Measurements from ENCODE around the gene EPHB1. TPM values are rescaled to one million over a fixed set of nuclear protein-coding genes. Genes with fewer than 3 reads are reported as not detected.

Gene EPHB1
- total and polyA plus RNA-seq, 2 experiments from 2014 or later, result 0.43 to 0.81 TPM

DNA sequence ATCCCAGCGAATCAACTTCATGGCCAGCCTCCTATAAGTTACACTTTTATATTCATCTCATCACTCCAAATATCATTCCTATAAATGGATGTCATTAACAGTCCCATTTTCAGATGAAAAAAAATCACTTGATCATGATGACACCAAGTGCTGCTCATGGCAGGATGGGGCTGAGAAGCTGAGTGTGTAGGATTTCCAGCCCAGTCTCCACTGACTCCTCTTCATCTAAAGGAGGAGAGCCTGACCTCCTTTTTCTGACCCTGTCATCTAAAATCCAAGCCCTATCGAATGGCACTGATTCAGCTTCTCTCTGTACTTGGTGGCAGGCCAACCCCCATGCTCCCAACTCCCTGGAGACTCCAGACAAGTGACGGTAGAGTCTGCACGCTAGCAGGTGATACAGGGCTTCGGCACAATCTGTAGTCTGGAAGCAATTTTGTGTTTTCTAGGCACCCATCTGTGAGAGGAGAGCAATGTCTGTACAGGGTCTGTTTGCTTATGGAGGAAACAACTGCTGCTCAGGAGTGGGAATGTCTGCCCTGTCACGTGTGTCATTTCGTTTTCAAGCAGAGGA, 103.2 kb downstream of the EPHB1 start:
- in situ Hi-C loops (cut with MboI), result no loop called here
- H3K4me1 ChIP-seq (ENCODE audit: insufficient read depth), result no peaks in the 10 kb centered on the region
- no peaks in the 10 kb centered on the region for H3K9me3 ChIP-seq (ENCODE audit: low read depth)
- DNase-seq, result no peak
- WGBS, 2 experiments (ENCODE audit: low coverage in 1 of 2, low lambda C conversion rate in 2 of 2, missing lambda C conversion rate in 2 of 2), result 50 to 58% methylated on average over 7 of the region's 7 CpGs
- H3K4me2 ChIP-seq (ENCODE audit: unreplicated experiment), result no peak overlapping the region
- H3K79me2 ChIP-seq (ENCODE audit: insufficient read depth), result no peaks in the 10 kb centered on the region
- no peak overlapping the region for H3K27ac ChIP-seq
- TF ChIP-seq EZH2phosphoT487 (IDR thresholded peaks at IDR 0.05; ENCODE audit: insufficient read depth, low read depth), result no peak
- no peak for TF ChIP-seq EZH2 (IDR thresholded peaks at IDR 0.05; ENCODE audit: insufficient read depth, poor library complexity, severe bottlenecking)
- H3K9ac ChIP-seq, result no peak overlapping the region
- no peaks in the 10 kb centered on the region for H3K36me3 ChIP-seq (ENCODE audit: low read depth)
- H3F3A ChIP-seq (ENCODE audit: insufficient read depth), result no peaks in the 10 kb centered on the region
- no peak overlapping the region for H3K4me3 ChIP-seq
- H2AFZ ChIP-seq, result no peak overlapping the region
- H3K9me2 ChIP-seq (ENCODE audit: insufficient read depth), result no peaks in the 10 kb centered on the region
- no peaks in the 10 kb centered on the region for H4K20me1 ChIP-seq (ENCODE audit: insufficient read depth)
- no peaks in the 10 kb centered on the region for H3K27me3 ChIP-seq (replicated peaks; ENCODE audit: insufficient read depth)

DNA sequence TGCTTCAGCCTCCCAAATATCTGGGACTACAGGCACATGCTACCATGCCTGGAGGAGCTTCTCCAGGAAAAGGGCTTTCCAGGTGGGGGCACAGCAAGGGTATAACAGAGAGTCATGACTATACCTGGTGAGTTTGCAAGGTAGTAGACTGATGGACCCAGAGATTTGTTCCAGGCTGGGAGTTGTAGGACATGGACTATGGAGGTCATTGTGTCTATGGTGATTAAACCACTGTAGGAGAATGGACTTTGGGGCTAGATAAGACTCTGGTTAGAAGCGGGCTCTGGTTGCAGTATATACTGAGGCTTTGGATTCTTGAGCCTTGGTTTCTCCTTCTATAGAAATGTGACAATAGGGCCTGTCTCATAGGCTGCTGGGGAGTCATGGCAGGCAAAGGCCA, 104.7 kb downstream of the EPHB1 start:
- H3K27ac ChIP-seq, result no peak overlapping the region
- no peaks in the 10 kb centered on the region for H3K27me3 ChIP-seq (replicated peaks; ENCODE audit: insufficient read depth)
- no peaks in the 10 kb centered on the region for H3K9me2 ChIP-seq (ENCODE audit: insufficient read depth)
- no peaks in the 10 kb centered on the region for H3K4me1 ChIP-seq (ENCODE audit: insufficient read depth)
- H3K4me2 ChIP-seq (ENCODE audit: unreplicated experiment), result no peak overlapping the region
- H3K4me3 ChIP-seq, result no peak overlapping the region
- H3K9me3 ChIP-seq (ENCODE audit: low read depth), result no peaks in the 10 kb centered on the region
- 89 to 100% methylated on average over 1 of the region's 1 CpG for WGBS, 2 experiments (ENCODE audit: low coverage in 1 of 2, low lambda C conversion rate in 2 of 2, missing lambda C conversion rate in 2 of 2)
- TF ChIP-seq EZH2phosphoT487 (IDR thresholded peaks at IDR 0.05; ENCODE audit: insufficient read depth, low read depth) (no peak), EZH2 (IDR thresholded peaks at IDR 0.05; ENCODE audit: insufficient read depth, poor library complexity, severe bottlenecking) (no peak)
- no peaks in the 10 kb centered on the region for H3K79me2 ChIP-seq (ENCODE audit: insufficient read depth)
- H3F3A ChIP-seq (ENCODE audit: insufficient read depth), result no peaks in the 10 kb centered on the region
- H2AFZ ChIP-seq, result no peak overlapping the region
- in situ Hi-C loops (cut with MboI), result no loop called here
- DNase-seq, result no peak
- H3K36me3 ChIP-seq (ENCODE audit: low read depth), result no peaks in the 10 kb centered on the region
- no peak overlapping the region for H3K9ac ChIP-seq
- no peaks in the 10 kb centered on the region for H4K20me1 ChIP-seq (ENCODE audit: insufficient read depth)

DNA sequence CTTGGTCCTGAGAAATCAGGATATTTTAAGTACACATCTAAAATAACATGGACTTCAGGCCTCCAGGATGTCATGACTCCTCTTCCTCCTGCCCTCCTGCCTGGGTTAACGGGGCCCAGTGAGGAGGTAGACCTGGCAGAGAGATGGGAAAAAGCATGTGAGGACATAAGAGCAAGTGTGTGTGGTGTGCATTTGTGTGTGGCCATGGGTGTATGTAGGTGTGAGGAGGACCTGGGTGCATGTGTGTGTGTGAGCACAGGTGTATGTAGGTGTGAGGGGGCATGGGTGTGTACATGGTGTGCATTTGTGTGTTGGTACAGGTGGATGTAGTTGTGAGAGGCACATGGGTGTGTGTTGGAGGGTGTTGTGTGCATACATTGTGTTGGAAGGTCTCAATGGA, 105.4 kb downstream of the EPHB1 start:
- no peaks in the 10 kb centered on the region for H3K9me2 ChIP-seq (ENCODE audit: insufficient read depth)
- no peaks in the 10 kb centered on the region for H3K79me2 ChIP-seq (ENCODE audit: insufficient read depth)
- no peak overlapping the region for H3K4me3 ChIP-seq
- no peak overlapping the region for H3K4me2 ChIP-seq (ENCODE audit: unreplicated experiment)
- TF ChIP-seq EZH2 (IDR thresholded peaks at IDR 0.05; ENCODE audit: insufficient read depth, poor library complexity, severe bottlenecking) (no peak), EZH2phosphoT487 (IDR thresholded peaks at IDR 0.05; ENCODE audit: insufficient read depth, low read depth) (no peak)
- H3K9ac ChIP-seq, result no peak overlapping the region
- H3F3A ChIP-seq (ENCODE audit: insufficient read depth), result no peaks in the 10 kb centered on the region
- H4K20me1 ChIP-seq (ENCODE audit: insufficient read depth), result no peaks in the 10 kb centered on the region
- H2AFZ ChIP-seq, result no peak overlapping the region
- no peak for DNase-seq
- H3K4me1 ChIP-seq (ENCODE audit: insufficient read depth), result no peaks in the 10 kb centered on the region
- no peaks in the 10 kb centered on the region for H3K9me3 ChIP-seq (ENCODE audit: low read depth)
- no peaks in the 10 kb centered on the region for H3K36me3 ChIP-seq (ENCODE audit: low read depth)
- WGBS, 2 experiments (ENCODE audit: low coverage in 1 of 2, low lambda C conversion rate in 2 of 2, missing lambda C conversion rate in 2 of 2), result 57 to 68% methylated on average over 1 of the region's 1 CpG
- no peaks in the 10 kb centered on the region for H3K27me3 ChIP-seq (replicated peaks; ENCODE audit: insufficient read depth)
- in situ Hi-C loops (cut with MboI), result no loop called here
- H3K27ac ChIP-seq, result no peak overlapping the region

DNA sequence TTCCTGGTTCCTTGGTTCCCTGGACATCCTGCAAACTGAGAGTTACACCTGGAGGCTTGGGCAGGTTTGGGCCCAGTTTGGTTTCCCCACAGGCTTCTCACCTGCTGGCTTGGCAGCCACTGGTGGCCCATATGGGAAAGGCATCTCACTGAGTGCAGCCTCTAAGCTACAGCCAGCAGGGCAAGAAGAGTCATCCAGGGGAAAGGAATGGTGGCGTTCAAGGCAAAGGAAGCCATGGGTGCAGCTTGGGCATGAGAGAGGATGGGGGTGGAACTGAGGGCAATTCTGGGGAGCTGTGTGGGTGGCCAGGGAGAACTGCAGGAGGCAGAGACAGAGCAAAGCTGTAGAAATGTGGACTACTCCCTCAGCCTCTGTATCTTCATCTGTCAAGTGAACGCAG, 106.4 kb downstream of the EPHB1 start:
- H3K9ac ChIP-seq, result no peak overlapping the region
- no peak for DNase-seq
- WGBS, 2 experiments (ENCODE audit: low coverage in 1 of 2, low lambda C conversion rate in 2 of 2, missing lambda C conversion rate in 2 of 2), result 91 to 92% methylated on average over 2 of the region's 2 CpGs
- H3K4me2 ChIP-seq (ENCODE audit: unreplicated experiment), result no peak overlapping the region
- no peaks in the 10 kb centered on the region for H3K27me3 ChIP-seq (replicated peaks; ENCODE audit: insufficient read depth)
- H4K20me1 ChIP-seq (ENCODE audit: insufficient read depth), result no peaks in the 10 kb centered on the region
- no peaks in the 10 kb centered on the region for H3K9me2 ChIP-seq (ENCODE audit: insufficient read depth)
- H3K4me3 ChIP-seq, result no peak overlapping the region
- H3K79me2 ChIP-seq (ENCODE audit: insufficient read depth), result no peaks in the 10 kb centered on the region
- TF ChIP-seq EZH2 (IDR thresholded peaks at IDR 0.05; ENCODE audit: insufficient read depth, poor library complexity, severe bottlenecking) (no peak), EZH2phosphoT487 (IDR thresholded peaks at IDR 0.05; ENCODE audit: insufficient read depth, low read depth) (no peak)
- in situ Hi-C loops (cut with MboI), result no loop called here
- no peak overlapping the region for H2AFZ ChIP-seq
- no peak overlapping the region for H3K27ac ChIP-seq
- H3K4me1 ChIP-seq (ENCODE audit: insufficient read depth), result no peaks in the 10 kb centered on the region
- H3K36me3 ChIP-seq (ENCODE audit: low read depth), result no peaks in the 10 kb centered on the region
- no peaks in the 10 kb centered on the region for H3K9me3 ChIP-seq (ENCODE audit: low read depth)
- H3F3A ChIP-seq (ENCODE audit: insufficient read depth), result no peaks in the 10 kb centered on the region

DNA sequence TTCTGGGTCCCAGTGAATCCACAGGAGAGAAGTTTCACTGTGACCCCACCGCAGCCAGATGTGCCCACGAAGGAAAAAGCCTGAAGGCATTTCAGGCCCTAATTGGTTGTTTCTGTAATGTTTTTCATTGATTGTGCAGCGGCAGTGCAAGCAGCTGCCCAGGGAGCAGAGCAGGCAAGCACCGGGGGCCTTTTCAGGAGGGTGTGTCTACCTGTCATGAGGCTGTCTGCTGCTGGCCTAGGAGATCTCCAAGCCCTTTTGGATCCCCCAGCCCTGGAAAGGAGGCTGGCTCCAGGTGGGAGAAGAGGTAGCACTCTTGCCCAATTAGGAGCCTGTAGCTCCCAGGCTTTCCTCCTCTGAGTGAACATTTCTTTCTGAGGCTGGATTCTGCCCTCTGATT, 108.8 kb downstream of the EPHB1 start:
- Histone ChIP-seq H3K36me3 (ENCODE audit: low read depth) (no peaks in the 10 kb centered on the region), H4K20me1 (ENCODE audit: insufficient read depth) (no peaks in the 10 kb centered on the region), H3K79me2 (ENCODE audit: insufficient read depth) (no peaks in the 10 kb centered on the region), H3K4me1 (ENCODE audit: insufficient read depth) (no peaks in the 10 kb centered on the region), H3K4me3 (no peak overlapping the region), H3K9me2 (ENCODE audit: insufficient read depth) (no peaks in the 10 kb centered on the region), H3K27me3 (replicated peaks; ENCODE audit: insufficient read depth) (no peaks in the 10 kb centered on the region), H3K27ac (no peak overlapping the region), H3K4me2 (ENCODE audit: unreplicated experiment) (no peak overlapping the region), H3K9me3 (ENCODE audit: low read depth) (no peaks in the 10 kb centered on the region), H3F3A (ENCODE audit: insufficient read depth) (no peaks in the 10 kb centered on the region), H2AFZ (no peak overlapping the region), H3K9ac (no peak overlapping the region)
- 92% methylated on average over 4 of the region's 4 CpGs for WGBS, 2 experiments (ENCODE audit: low coverage in 1 of 2, low lambda C conversion rate in 2 of 2, missing lambda C conversion rate in 2 of 2)
- in situ Hi-C loops (cut with MboI), result no loop called here
- TF ChIP-seq EZH2phosphoT487 (IDR thresholded peaks at IDR 0.05; ENCODE audit: insufficient read depth, low read depth) (no peak), EZH2 (IDR thresholded peaks at IDR 0.05; ENCODE audit: insufficient read depth, poor library complexity, severe bottlenecking) (no peak)
- DNase-seq, result no peak
